GM18951 (cell line): Measurements from ENCODE around the gene KCTD4.

Experiments used
- POLR2A ChIP-seq: IDR thresholded peaks from 4 replicates; pipeline ENCODE4 v1.6.1; 2011; ENCODE audit warnings: mild to moderate bottlenecking; ENCODE audit not compliant: insufficient read length, insufficient read depth; ENCODE audit errors: extremely low read depth
- in situ Hi-C: fragments of 300-500 bp; cut with MboI; formaldehyde crosslinking; loops from one replicate; pipeline ENCODE4 v1.12.0; 2022; ENCODE audit warnings: low sequenced_read_pairs, mixed read lengths, inconsistent platforms; ENCODE audit not compliant: unreplicated experiment

KCTD4 gene

GRCh38 chr13:45180303-45180702 is 20.5 kb downstream of the KCTD4 start:
- no peak for TF ChIP-seq POLR2A
- in situ Hi-C loops = no loop called here

GRCh38 chr13:45179428-45179827 is 21.4 kb downstream of the KCTD4 start:
- no peak for TF ChIP-seq POLR2A
- in situ Hi-C loops = no loop called here

- TF ChIP-seq POLR2A = no peak
- in situ Hi-C loops = no loop called here
Observed at GRCh38 chr13:45178349-45179162, 22.3 kb downstream of the KCTD4 start.

- no peak for TF ChIP-seq POLR2A
Observed at GRCh38 chr13:45174478-45174877, 26.4 kb downstream of the KCTD4 start.

GRCh38 chr13:45168555-45168930 is 32.3 kb downstream of the KCTD4 start:
- in situ Hi-C loops = no loop called here
- TF ChIP-seq POLR2A = no peak

More at GRCh38 chr13:45174478-45174877, 26.4 kb downstream of the KCTD4 start:
- in situ Hi-C loops = no loop called here

- no peak for TF ChIP-seq POLR2A
- in situ Hi-C loops = no loop called here
Observed at GRCh38 chr13:45167611-45168554, 33.0 kb downstream of the KCTD4 start.

- TF ChIP-seq POLR2A = no peak
- in situ Hi-C loops = no loop called here
Observed at GRCh38 chr13:45166858-45167257, 34.0 kb downstream of the KCTD4 start.

GRCh38 chr13:45162821-45163220 is 38.0 kb downstream of the KCTD4 start:
- in situ Hi-C loops = no loop called here
- TF ChIP-seq POLR2A = no peak

- no peak for TF ChIP-seq POLR2A
- in situ Hi-C loops = no loop called here
Observed at GRCh38 chr13:45162194-45162593, 38.7 kb downstream of the KCTD4 start.

- in situ Hi-C loops = no loop called here
- TF ChIP-seq POLR2A = no peak
Observed at GRCh38 chr13:45156565-45157361, 44.1 kb downstream of the KCTD4 start.

- in situ Hi-C loops = no loop called here
- no peak for TF ChIP-seq POLR2A
Observed at GRCh38 chr13:45149964-45150363, 50.9 kb downstream of the KCTD4 start.

GRCh38 chr13:45143346-45143751 is 57.5 kb downstream of the KCTD4 start:
- no peak for TF ChIP-seq POLR2A
- in situ Hi-C loops = no loop called here
